ENCODE data around the gene ABCG2. TPM values are rescaled to one million over a fixed set of nuclear protein-coding genes. Genes with fewer than 3 reads are reported as not detected.

ABCG2 gene
- total and polyA plus RNA-seq, 2 of the 8 experiments (the other 6 are each of a cell fraction or from before 2014, with no cell fraction given): 2.4 to 4.6 TPM

Small RNA genes within 50 kb of the gene (small RNA-seq; reads per million reads assigned to genes)
- gene RNU6-818P (ENCODE audit: insufficient read depth) (not detected), gene RNU6ATAC31P (ENCODE audit: insufficient read depth) (not detected)

Other genes starting within 250 kb of the ABCG2 start
- 22.3 and 26.5 TPM in 2 replicates for gene SPP1, start 182.9 kb downstream of the ABCG2 start, total RNA-seq (2021; fragmentation: NEBNext Ultra II Directional; extraction: Animal tissue kit (Norgen Biotek cat#: 25700))
- 10.1 and 13.7 TPM in 2 replicates for gene SPP1, start 182.9 kb downstream of the ABCG2 start, polyA plus RNA-seq (2011; rRNA removed)
- 29.4 and 32.0 TPM in 2 replicates for gene PKD2, start 151.0 kb downstream of the ABCG2 start, total RNA-seq (2021; fragmentation: NEBNext Ultra II Directional; extraction: Animal tissue kit (Norgen Biotek cat#: 25700))
- 10.4 and 16.0 TPM in 2 replicates for gene PKD2, start 151.0 kb downstream of the ABCG2 start, polyA plus RNA-seq (2011; rRNA removed)
- 10.7 and 12.0 TPM in 2 replicates for gene PPM1K, start 125.9 kb upstream of the ABCG2 start, total RNA-seq (2021; fragmentation: NEBNext Ultra II Directional; extraction: Animal tissue kit (Norgen Biotek cat#: 25700))
- 4.2 and 4.3 TPM in 2 replicates for gene PPM1K, start 125.9 kb upstream of the ABCG2 start, polyA plus RNA-seq (2011; rRNA removed)
- gene HERC6, start 220.2 kb upstream of the ABCG2 start, total RNA-seq (2021; fragmentation: NEBNext Ultra II Directional; extraction: Animal tissue kit (Norgen Biotek cat#: 25700)): 3.8 and 4.4 TPM in 2 replicates
- 3.2 and 3.7 TPM in 2 replicates for gene HERC6, start 220.2 kb upstream of the ABCG2 start, polyA plus RNA-seq (2011; rRNA removed)